Measurements from ENCODE around the gene C17orf113.

- TF ChIP-seq POLR2A (IDR thresholded peaks at IDR 0.05) (no peak), CTCF (IDR thresholded peaks at IDR 0.05) (no peak)
Observed at GRCh38 chr17:41996855-41997164, 53.6 kb downstream of the C17orf113 start.

Data from heart left ventricle (tissue), 13 donors.